Keratinocyte (primary cell): ENCODE results near the gene ITGAE. TPM values are rescaled to one million over a fixed set of nuclear protein-coding genes. Genes with fewer than 3 reads are reported as not detected.

Experiments
- DNase-seq: peaks from one replicate; pipeline ENCODE4 v3.0.0-alpha.2; 2011; ENCODE audit warnings: low read depth, missing footprints, low spot score
- FAIRE-seq: peaks from 2 replicates; lab custom pipeline; 2011; peaks lifted over from hg19 to GRCh38; lab: Jason Lieb, UNC
- H2AFZ ChIP-seq: 2 replicates; pipeline ENCODE4 v1.6.0; 2012; ENCODE audit warnings: low read length, control low read depth, inconsistent platforms; ENCODE audit not compliant: control insufficient read depth
- H3K27ac ChIP-seq: 2 replicates; pipeline ENCODE4 v1.5.1; 2011; ENCODE audit warnings: low read length; ENCODE audit not compliant: control insufficient read depth, insufficient read depth
- H3K27me3 ChIP-seq: 3 replicates; pipeline ENCODE4 v1.6.0; 2011; ENCODE audit warnings: low read length; ENCODE audit not compliant: control insufficient read depth, insufficient read depth; ENCODE audit errors: extremely low read depth
- H3K36me3 ChIP-seq, 2 experiments: 2 replicates in 1 of 2; 3 replicates in 1 of 2; pipeline ENCODE4 v1.5.1; 2011; ENCODE audit warnings: low read length in 2 of 2, mild to moderate bottlenecking in 1 of 2; ENCODE audit not compliant: control insufficient read depth in 2 of 2, insufficient read depth in 2 of 2; ENCODE audit errors: extremely low read depth in 1 of 2
- H3K4me1 ChIP-seq: 3 replicates; pipeline ENCODE4 v1.5.1; 2011; ENCODE audit warnings: low read length; ENCODE audit not compliant: control insufficient read depth, insufficient read depth; ENCODE audit errors: extremely low read depth
- H3K4me2 ChIP-seq: 3 replicates; pipeline ENCODE4 v1.6.0; 2011; ENCODE audit warnings: low read depth, low read length; ENCODE audit not compliant: control insufficient read depth, insufficient read depth; ENCODE audit errors: extremely low read depth
- H3K4me3 ChIP-seq, 3 experiments: fragments of 200-600 bp in 1 of 3; sonication (generic) in 1 of 3; 2 replicates in 2 of 3; 3 replicates in 1 of 3; pipeline ENCODE4 v1.5.1; 2011 to 2016; ENCODE audit warnings: low read length in 3 of 3, mild to moderate bottlenecking in 3 of 3, control low read depth in 2 of 3, inconsistent platforms in 1 of 3, low read depth in 1 of 3, mixed read lengths in 1 of 3, mixed run types in 1 of 3, moderate library complexity in 1 of 3; ENCODE audit not compliant: control insufficient read depth in 2 of 3, insufficient read depth in 2 of 3; ENCODE audit errors: extremely low read depth in 1 of 3
- H3K79me2 ChIP-seq: 2 replicates; pipeline ENCODE4 v1.6.0; 2012; ENCODE audit warnings: low read length; ENCODE audit not compliant: control insufficient read depth, insufficient read depth
- H3K9ac ChIP-seq: 3 replicates; pipeline ENCODE4 v1.6.0; 2011; ENCODE audit warnings: low read length; ENCODE audit not compliant: control insufficient read depth, insufficient read depth; ENCODE audit errors: extremely low read depth
- H3K9me1 ChIP-seq: 3 replicates; pipeline ENCODE4 v1.6.0; 2011; ENCODE audit warnings: low read length; ENCODE audit not compliant: control insufficient read depth, insufficient read depth; ENCODE audit errors: extremely low read depth
- H3K9me3 ChIP-seq: 2 replicates; pipeline ENCODE4 v1.5.1; 2012; ENCODE audit warnings: low read depth, low read length; ENCODE audit not compliant: control insufficient read depth
- H4K20me1 ChIP-seq: 3 replicates; pipeline ENCODE4 v1.6.0; 2011; ENCODE audit warnings: low read length; ENCODE audit not compliant: control insufficient read depth, insufficient read depth; ENCODE audit errors: extremely low read depth
- CTCF ChIP-seq, 3 experiments: IDR thresholded peaks in 1 of 3; conservative IDR thresholded peaks in 1 of 3; optimal IDR thresholded peaks in 1 of 3; 2 replicates in 2 of 3; 3 replicates in 1 of 3; pipeline versions ENCODE3 to v1.5.1; 2011; ENCODE audit warnings: low read length in 3 of 3, mild to moderate bottlenecking in 3 of 3, moderate library complexity in 2 of 3, control low read depth in 1 of 3, inconsistent platforms in 1 of 3; ENCODE audit not compliant: insufficient read depth in 2 of 3; ENCODE audit errors: extremely low read depth in 1 of 3
- EZH2 ChIP-seq: IDR thresholded peaks from one replicate; pipeline ENCODE4 v1.6.1; 2012; ENCODE audit warnings: inconsistent platforms, mild to moderate bottlenecking, low read length, moderate library complexity
- dilution Hi-C: fragments of 300-500 bp; cut with MboI; formaldehyde crosslinking; loops from one replicate; pipeline ENCODE4 v1.7.0; 2020; ENCODE audit warnings: low sequenced_read_pairs; ENCODE audit not compliant: extremely low pct_ligation_motif_present
- polyA plus RNA-seq, 5 experiments: library from polyadenylated mRNA; depleted of rRNA in 3 of 5; stranded (reverse) in 3 of 5; stranded (forward) in 1 of 5; unstranded in 1 of 5; fragments of >200 nt; gene quantifications; 1 replicate in 1 of 5; 2 replicates in 3 of 5; 3 replicates in 1 of 5; pipeline versions ENCODE4 v1.2.1 to v1.2.3, GENCODE V29; 2011 to 2012; ENCODE audit warnings: missing spikeins in 2 of 5, low read depth in 1 of 5, low replicate concordance in 1 of 5

The ITGAE gene
- polyA plus RNA-seq, 1 donor (not counting 4 experiments of a cell fraction or from before 2014, with no cell fraction given) = 66.6 TPM

- Histone ChIP-seq H3K79me2 (peaks cover 25% of the 10 kb centered on the region), H3K9me3 (no peaks in the 10 kb centered on the region), H3K27ac (no peak overlapping the region), H3K4me1 (peaks cover 9% of the 10 kb centered on the region), H4K20me1 (no peaks in the 10 kb centered on the region), H2AFZ (no peak overlapping the region), H3K36me3 (peaks cover 0 to 4% of the 10 kb centered on the region in 2 experiments), H3K27me3 (no peaks in the 10 kb centered on the region), H3K9me1 (no peaks in the 10 kb centered on the region), H3K9ac (no peak overlapping the region), H3K4me2 (no peak overlapping the region), H3K4me3 (no peak overlapping the region)
- dilution Hi-C loops = no loop called here
- no peak for DNase-seq
- no peak for TF ChIP-seq CTCF (optimal IDR thresholded peaks at IDR 0.05 in 1 of 3, IDR thresholded peaks at IDR 0.05 in 1 of 3, conservative IDR thresholded peaks at IDR 0.05 in 1 of 3; ENCODE audit: extremely low read depth in 1 of 3, insufficient read depth in 2 of 3, low read length in 3 of 3)
- no peak for TF ChIP-seq EZH2
- no peak for FAIRE-seq
Measured at GRCh38 chr17:3848229-3848835, 47.3 kb upstream of the ITGAE start.

- no peak for DNase-seq
- TF ChIP-seq EZH2 (no peak), CTCF (optimal IDR thresholded peaks at IDR 0.05 in 1 of 3, IDR thresholded peaks at IDR 0.05 in 1 of 3, conservative IDR thresholded peaks at IDR 0.05 in 1 of 3; ENCODE audit: extremely low read depth in 1 of 3, insufficient read depth in 2 of 3, low read length in 3 of 3) (no peak)
- FAIRE-seq = no peak
- Histone ChIP-seq H4K20me1 (peaks cover under 1% of the 10 kb centered on the region), H3K4me1 (peaks cover 9% of the 10 kb centered on the region), H3K27ac (no peak overlapping the region), H3K27me3 (no peaks in the 10 kb centered on the region), H3K9ac (no peak overlapping the region), H3K36me3 (peaks cover 3 to 4% of the 10 kb centered on the region in 2 experiments), H3K4me3 (no peak overlapping the region), H3K79me2 (peaks cover 36% of the 10 kb centered on the region), H3K9me3 (no peaks in the 10 kb centered on the region), H3K4me2 (no peak overlapping the region), H3K9me1 (no peaks in the 10 kb centered on the region), H2AFZ (no peak overlapping the region)
- dilution Hi-C loops = no loop called here
Measured at GRCh38 chr17:3847165-3847670, 46.2 kb upstream of the ITGAE start.
